GM19452 (cell line): Measurements from ENCODE around the gene COLQ.
"Not testable (repeated sequence)": the region's sequence is repeated elsewhere in the genome, so short reads cannot be mapped to it uniquely, and the experiment has no call there.

Experiments used
- ATAC-seq: cut with Tn5 transposase; IDR thresholded peaks from one replicate; pipeline ENCODE4 v1.9.1; 2021; ENCODE audit not compliant: unreplicated experiment

The COLQ gene

DNA sequence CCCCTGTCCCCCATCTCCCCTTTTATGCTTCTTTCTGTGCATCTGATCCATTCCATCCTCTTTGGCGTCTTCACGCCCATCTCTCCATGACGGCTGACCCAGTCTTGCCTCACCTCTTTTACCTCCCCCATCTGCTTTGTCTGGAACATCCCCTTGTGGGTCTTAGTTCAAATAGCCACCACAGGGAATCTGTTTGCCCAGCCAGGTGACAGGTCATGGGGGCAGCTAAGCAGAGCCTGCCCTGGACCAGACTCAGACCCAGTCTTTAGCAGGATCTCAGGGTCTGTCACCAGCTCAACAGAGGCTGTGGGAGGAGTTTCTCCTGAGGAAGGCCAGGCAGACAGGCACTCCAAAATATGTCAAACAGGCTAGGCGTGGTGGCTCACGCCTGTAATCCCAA, 28.1 kb downstream of the COLQ start:
- no peak for ATAC-seq

DNA sequence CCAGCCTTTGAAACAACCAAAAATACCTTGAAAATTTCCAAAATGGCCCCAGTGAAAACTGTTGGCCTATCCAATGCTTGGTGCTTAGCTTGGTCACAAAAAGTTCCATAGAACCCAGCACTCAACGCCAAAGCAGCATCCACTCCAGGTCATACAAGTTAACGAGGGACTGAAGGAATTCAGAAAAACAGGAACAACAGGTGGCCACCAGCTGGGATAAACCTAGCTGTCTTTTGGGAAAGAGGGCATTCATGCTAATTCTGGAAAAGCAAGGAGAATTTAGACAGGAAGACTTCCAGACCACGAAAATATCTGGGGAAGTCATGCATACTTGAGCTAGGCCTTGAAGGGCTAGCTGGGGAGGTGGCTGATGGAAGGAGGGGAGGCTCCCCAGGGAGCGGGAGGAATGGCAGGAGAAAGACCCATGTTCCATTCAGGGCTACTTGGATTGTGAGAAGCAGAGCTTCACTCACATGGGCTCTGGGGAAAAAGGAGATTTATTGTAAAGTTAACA, 28.6 kb downstream of the COLQ start:
- no peak for ATAC-seq

DNA sequence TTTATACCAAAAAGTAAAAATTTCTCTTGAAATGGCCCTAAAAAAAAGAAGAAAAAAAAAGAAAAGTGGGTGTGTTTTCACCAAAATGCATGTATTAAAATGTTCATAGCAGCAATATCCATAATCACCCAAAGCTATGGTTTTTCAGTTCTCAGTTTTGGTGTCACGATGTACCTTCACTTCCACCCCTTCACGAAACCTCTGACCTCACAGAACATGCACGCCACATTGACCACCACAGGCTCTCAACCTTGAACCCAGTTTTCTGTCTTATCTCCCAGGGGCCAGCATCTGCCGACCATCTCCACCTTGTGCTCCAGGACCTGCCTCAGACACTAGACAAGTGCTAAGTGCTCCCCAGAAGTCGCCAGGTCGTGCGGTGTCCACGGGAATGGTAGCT, 30.4 kb downstream of the COLQ start:
- ATAC-seq = no peak

DNA sequence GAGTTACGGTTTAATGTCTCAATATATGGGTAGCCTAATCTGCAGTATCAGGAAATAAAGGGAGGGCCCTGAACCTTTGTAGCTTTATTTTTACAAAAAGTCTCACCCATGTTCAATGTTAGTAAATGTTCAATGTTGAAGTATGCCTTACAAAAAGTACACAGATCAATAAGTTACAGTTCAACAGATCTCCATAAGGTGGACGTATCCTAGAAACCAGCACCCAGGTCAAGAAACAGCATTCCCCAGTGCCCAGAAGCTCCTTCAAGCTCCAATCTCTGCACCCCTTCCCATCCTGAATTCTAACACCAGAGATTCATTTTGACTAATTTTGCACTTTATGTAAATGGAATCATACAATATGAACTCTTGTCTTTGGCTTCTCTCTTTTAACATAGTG, 31.3 kb downstream of the COLQ start:
- ATAC-seq = no peak

DNA sequence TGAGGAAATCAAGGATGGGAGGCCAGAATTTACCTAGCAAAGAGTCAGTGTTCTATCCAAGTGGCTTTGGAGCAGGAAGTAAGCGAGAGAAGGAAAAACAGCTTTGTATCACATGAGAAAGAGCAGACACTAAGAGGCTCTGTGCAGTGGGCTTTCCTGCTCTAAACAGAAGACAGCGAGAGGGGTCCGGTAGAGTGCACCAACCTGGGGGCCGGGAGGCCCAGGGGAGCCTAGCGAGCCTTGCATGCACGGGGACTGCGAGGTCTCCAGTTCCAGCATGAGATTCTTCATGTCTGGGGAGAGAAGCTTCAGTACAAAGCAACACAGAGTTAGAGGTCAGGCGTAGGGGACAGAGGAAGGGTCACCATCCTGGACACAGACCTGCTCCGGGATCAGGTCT, 33.5 kb downstream of the COLQ start:
- ATAC-seq = no peak

DNA sequence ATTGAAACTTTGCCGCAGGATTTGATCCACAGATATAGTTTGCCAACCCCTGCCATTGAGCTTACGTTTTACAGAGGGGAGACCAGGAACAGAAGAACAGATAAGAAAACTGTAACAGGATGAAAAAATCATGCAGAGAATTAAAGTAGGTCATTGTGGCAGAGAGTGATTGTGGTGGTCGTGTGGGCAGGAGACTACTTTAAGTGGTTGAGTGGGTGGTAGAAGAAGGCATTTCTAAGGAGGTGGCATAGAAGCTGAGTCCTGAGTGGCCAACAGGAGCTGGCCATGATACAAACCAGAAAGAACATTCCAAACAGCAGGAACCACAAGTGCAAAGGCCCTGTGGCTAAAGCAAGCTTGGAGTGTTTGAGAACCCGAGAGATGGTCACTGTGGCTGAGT, 34.5 kb downstream of the COLQ start:
- ATAC-seq = no peak

DNA sequence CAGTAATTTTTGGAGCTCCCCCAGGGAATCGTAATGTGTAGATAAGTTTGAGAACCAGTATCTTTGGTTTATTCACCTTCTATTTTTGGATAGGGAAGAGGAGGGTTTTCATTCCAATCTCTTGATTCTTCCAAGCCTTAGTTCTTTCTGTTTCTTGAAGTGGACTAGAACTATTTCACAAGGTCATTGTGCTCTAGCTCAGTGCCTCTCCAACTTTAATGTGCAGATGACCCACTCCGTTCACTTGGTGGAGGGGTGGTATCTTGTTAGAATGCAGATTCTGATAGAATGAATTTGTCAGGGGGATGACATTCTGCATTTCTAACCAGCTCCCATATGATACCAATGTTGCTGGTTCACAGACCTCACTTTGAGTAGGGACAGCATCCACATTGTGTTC, 35.5 kb downstream of the COLQ start:
- no peak for ATAC-seq

DNA sequence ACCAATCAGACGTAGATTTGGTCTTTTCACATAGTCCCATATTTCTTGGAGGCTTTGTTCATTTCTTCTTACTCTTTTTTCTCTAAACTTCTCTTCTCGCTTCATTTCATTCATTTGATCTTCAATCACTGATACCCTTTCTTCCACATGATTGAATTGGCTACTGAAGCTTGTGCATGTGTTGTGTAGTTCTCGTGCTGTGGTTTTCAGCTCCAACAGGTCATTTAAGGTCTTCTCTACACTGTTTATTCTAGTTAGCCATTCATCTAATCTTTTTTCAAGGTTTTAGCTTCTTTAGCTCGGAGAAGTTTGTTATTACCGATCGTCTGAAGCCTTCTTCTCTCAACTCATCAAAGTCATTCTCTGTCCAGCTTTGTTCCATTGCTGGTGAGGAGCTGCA, 37.0 kb downstream of the COLQ start:
- not testable (repeated sequence) for ATAC-seq

DNA sequence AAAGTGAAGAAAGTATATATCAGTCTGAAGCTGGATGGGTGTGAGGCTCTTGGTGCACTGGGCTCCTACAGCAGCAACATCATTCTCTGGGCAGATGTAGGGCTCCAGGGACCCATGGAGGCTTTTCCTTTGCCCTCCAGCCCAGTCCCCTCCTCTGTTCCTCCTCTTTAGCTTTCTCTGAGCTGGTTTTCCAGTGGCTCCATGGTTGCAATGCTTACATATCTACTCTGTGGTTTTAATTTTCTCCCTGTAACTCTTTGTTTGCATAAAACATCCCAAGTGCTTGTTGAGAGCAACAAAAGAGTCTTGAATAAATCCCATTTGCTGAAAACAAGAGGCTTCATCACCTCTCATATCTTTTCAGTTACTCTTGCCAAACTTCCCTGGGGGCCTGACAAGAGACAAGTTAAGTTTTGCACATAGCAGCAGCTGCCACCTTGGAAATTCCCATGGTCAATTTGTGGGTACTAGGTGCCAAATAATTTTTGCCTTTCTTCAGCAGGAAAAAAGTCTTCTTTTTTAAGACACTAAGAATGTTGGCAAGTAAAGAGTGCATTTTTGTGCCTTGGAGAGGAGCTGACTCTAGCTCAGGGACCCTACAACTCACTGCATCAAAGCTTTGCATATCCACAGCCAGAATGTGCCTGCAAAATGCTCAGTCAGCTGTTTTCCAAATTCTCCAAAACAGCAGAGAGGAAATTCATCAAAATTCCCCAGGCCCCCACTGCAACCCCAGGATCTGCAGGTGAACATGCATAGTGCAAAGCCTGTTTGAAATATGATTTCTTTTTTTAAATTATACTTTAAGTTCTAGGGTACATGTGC, 41.9 kb downstream of the COLQ start:
- no peak for ATAC-seq

DNA sequence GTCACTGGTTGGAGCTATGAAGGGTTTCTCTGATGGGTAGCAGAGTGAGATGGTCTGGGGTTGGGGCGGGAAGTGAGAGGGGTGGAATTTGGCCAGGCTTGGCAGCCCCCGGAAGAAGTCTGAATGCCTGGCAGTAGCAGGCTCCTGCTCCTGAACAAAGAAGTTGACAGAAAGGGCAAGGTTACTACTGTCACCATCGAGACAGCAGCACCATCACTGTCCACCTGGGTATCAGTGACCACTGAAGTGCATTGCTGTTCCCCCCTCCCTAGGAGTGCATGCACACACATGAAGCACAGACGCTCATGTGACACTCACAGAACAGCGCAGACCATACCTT, 42.9 kb downstream of the COLQ start:
- ATAC-seq = no peak

DNA sequence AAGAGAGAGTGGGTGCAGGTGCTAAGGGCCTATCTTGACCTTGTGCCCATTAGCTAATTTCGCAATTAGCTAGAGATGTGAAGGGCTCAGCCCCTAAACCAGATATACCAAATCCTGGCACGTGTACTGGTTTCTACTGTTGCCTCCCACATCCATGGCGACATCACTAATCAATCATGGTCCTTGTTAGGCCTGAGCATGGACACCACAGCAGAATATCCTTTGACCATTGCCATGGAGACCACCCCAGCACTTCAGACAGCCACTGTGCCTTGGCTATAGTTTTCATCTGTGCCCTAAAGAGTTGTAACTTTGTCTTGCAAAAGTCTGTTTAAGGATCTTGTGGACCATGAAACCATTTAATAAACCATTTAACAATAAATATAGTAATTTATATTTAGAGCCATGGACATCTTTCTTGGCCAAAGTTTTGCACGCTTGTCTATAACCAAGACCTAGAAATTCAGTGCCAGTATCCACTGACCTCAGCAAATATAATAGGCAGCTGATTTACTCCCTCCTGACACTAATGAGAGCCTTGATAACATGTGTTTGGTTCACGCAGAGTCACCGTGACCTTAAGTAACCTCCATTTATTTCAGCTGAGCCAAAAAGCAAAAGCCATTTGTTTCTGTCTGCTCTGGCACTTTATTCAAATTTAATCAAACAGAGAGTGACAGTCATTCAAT, 43.4 kb downstream of the COLQ start:
- ATAC-seq = no peak

DNA sequence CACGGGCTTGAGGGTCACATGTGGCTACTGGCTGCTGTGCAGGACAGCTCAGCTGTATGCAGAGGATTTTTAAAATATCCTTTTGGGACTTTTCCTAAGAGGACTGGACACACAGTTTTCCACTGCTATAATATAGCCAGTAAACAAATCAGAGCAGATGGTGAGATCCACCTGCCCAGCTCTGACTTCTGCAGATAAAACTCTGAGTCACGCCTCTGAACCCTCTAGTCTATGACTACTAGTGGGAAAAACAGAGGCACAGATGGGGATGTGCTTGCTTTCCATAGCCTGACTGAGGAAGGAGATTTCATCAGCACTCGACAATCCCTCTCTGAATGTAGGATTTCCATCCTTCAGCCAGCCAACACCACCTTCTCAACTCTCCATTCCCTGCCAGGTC, 45.1 kb downstream of the COLQ start:
- ATAC-seq = no peak

DNA sequence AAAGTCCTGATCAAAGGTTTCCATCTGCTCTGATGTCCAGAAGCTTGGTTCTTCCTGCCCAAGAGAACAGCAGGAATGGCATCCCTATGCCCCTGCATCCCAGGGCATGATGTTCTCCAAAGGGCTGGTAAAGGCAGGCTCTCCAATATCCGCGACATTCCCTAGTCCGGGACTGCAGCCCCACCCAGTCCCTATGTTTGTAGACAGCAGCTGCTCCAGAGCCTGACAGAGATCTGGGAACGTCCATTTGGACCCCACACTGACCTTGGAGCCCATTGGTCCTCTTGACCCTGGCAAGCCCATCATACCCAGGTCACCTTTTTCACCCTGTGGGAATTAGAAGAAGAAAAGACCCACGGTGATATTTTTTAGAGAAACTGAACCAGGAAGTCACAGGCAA, 46.3 kb downstream of the COLQ start:
- no peak for ATAC-seq

DNA sequence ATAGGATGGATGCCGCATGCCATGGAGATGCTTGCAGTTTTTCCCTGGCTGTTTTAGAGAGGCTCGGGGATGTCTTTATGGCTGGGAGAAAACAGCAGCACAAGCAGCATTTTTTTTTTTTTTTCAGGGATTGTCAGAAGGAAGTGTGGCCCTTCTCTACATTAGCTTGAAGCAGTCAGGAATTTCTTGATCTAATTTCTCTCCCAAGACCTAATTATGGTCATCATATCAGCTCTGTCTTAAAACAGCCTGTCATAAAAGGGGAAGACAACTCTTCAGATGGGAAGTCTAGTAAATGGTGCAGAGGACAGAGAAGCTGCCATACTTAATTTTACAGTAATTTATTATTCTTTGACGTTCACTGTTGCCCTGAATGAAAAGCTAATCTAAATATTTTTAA, 49.6 kb downstream of the COLQ start:
- ATAC-seq = no peak

DNA sequence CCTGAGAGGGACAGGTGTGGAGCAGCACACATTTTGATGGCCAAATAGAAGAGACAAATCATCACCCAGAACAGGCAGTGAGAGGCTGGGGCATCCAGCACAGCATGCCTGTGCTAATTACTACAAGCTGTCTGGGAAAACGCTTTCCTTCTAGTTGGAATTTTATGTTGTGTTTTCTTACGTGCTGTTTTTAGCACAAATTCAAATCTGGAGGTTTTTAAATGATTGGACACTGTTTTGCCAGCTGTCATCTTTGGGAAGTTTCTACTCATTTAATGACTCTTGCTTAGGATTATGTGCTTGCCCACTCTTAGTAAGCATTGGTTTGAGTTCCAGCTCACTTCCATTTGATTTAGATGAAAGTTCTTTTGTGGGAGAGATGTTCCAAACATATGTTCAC, 50.7 kb downstream of the COLQ start:
- ATAC-seq = no peak

DNA sequence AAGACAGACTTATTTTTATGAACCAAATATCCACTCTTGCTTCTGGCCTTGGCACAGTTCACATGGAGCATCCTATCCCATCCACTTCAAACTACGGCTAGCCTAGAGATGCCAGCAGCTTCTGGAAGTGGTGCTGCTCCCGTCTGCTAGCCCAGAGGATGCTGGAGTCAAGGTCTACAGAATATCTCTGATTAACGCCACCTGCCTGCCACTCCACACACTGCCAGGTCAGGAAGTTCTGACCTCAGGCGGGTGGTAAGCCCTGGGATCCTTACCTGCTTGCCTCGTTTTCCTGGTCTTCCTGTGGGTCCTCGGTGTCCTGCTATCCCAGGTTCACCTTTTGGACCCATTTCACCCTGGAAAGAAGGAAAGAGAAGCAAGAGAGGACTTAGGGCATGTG, 51.2 kb downstream of the COLQ start:
- no peak for ATAC-seq

DNA sequence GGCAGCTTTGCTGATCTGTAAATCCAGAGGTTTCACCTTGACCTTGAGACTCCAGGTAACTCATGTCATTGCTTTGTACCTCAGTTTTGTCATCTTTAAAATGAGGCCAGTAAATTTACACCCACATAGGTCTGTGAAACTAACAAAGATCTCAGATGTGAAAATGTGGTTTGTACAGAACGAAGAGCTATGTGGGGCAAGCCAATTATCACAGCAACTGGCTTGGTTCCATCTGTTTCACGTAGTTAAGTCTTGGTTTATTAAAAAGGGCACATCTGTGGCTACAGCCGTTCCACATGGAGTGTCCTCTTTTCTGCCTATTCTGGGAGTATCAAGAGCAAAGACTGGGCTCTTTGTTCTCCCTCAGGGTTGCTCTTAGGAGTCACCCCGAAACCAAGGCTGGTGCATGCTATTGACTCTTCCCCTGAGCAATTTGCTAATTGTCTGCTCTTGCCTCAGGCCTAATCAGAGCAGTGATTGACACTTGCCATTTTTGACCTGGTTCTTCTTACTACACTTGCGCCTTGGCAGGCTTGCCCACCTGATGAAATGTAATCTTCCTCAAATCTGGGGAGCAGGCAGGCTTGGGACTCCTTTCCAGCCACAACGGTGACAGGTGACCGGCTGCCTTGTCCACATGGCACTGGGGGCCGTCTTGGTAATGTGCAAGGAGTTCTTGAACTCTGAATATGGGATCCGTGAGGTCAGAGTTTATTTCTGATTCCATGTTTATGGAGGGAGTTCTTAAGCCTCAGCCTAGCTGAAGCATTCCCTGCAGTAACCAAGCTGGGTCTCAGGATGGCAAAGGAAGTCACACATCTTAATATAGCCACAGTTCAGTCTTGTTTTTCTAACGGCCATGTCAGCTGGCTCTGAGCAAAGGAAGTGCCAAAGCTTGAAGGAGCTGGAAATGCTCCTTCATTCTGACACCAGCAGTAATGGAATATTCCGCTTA, 54.0 kb downstream of the COLQ start:
- ATAC-seq = no peak

DNA sequence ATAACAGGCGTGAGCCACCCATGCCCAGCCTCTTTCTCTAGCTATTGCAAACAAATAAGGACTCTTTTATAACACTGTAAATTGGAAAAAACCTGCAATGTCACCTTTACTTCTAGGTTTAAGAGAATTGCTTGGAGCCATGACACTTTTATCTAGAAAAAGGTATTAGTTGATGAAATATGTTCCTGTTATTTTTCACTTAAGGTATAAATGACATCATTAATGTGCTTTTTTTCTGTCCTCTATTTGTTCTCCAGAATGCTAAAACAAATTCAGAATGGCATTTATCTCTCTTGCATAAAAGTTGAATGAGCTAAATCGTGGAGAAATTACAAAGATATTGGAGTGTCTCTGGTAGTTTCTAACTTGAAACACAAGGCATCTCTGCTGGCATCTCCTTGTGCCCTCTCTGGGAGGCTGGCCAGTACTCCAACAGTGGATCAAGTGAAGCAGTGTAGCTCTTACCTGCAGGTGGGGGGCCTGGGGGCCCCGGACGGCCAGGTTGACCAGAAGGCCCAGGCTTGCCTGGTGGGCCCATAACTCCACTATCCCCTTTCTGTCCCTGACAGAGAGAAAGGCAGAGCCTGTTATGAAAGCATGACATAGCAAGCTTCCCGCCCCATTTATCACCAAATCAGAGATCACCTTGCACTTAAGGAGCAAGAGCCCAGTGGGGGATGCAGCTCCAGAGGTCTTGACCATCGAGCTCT, 55.5 kb downstream of the COLQ start:
- no peak for ATAC-seq

DNA sequence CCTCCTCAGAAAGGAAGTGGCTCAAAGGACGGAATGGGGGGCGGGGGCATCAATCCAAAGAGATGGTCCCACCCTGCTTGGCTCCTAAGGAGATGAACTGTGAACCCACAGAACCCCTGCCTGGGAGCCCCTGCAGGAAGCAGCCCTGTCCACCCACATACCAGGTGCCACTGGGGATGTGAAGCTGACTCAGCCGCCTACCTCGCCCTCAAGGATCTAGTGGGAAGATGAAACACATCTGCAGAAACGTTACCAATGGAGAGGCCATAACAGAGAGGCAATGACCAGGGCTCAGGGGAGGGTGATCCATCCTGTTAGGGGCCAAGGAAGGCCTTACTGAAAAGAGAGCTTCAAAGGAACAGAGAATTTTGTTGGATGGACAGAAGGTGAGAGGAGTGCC, 59.1 kb downstream of the COLQ start:
- no peak for ATAC-seq

DNA sequence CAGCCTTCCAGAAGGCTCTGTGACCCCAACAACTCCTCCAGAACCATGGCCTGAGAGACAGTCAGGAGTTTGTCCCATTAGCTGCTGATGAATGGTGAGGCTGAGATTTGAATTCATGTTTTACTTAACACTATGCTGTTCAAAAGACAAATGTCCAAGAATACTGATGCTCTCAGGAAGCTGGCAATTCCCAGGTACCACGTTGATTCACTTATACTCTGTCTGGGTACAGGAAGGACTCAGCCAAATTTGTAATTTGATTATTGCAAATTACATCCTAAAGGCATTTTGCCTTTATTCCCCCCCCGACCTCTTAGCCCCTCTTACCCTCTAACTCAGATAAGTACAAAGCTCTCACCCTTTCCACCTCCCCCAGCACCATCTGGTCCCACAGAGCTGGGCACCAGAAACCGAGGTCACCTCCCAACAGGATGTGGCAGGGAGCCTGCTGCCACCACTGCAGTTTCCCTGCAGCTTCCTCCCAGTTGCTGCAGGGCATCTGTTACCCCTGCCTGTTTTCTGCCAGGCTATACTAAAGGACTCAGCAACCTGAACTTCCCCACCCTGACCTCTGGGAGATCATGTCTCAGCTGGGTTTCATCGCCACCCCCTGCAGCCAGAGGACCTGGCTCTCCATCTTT, 60.5 kb downstream of the COLQ start:
- no peak for ATAC-seq
